ENCODE data around the gene TP53.
"Not testable (repeated sequence)": the region's sequence is repeated elsewhere in the genome, so short reads cannot be mapped to it uniquely, and the experiment has no call there.

The TP53 gene

GRCh38 chr17:7674934-7675333, 12.4 kb downstream of the TP53 start:
- DNase-seq (ENCODE audit: low read depth) = no peak

GRCh38 chr17:7673239-7673638, 14.1 kb downstream of the TP53 start:
- no peak for DNase-seq (ENCODE audit: low read depth)

- no peak for DNase-seq (ENCODE audit: low read depth)
Measured at GRCh38 chr17:7668482-7668881, 18.8 kb downstream of the TP53 start.

GRCh38 chr17:7667656-7668406, 19.5 kb downstream of the TP53 start:
- no peak for DNase-seq (ENCODE audit: low read depth)

GRCh38 chr17:7656958-7657609, 30.2 kb downstream of the TP53 start:
- no peak for DNase-seq (ENCODE audit: low read depth)

- DNase-seq (ENCODE audit: low read depth) = no peak
Measured at GRCh38 chr17:7655541-7655840, 31.8 kb downstream of the TP53 start.

- no peak for DNase-seq (ENCODE audit: low read depth)
Measured at GRCh38 chr17:7654832-7655540, 32.3 kb downstream of the TP53 start.

- DNase-seq (ENCODE audit: low read depth) = no peak
Measured at GRCh38 chr17:7652388-7653356, 34.6 kb downstream of the TP53 start.

- DNase-seq (ENCODE audit: low read depth) = no peak
Measured at GRCh38 chr17:7651665-7652387, 35.5 kb downstream of the TP53 start.

- DNase-seq (ENCODE audit: low read depth) = no peak
Measured at GRCh38 chr17:7651097-7651664, 36.1 kb downstream of the TP53 start.

- DNase-seq (ENCODE audit: low read depth) = no peak
Measured at GRCh38 chr17:7650509-7651096, 36.7 kb downstream of the TP53 start, which contains the start of gene ATP1B2. TSS of gene ATP1B2 (plus strand) at chr17:7650926. CDS start at chr17:7651519, 593 bp downstream.

GRCh38 chr17:7647018-7647417, 40.3 kb downstream of the TP53 start:
- no peak for DNase-seq (ENCODE audit: low read depth)

GRCh38 chr17:7646457-7646856, 40.8 kb downstream of the TP53 start:
- no peak for DNase-seq (ENCODE audit: low read depth)

- no peak for DNase-seq (ENCODE audit: low read depth)
Measured at GRCh38 chr17:7644775-7645174, 42.5 kb downstream of the TP53 start.

- DNase-seq (ENCODE audit: low read depth) = not testable (repeated sequence)
Measured at GRCh38 chr17:7641635-7642034, 45.7 kb downstream of the TP53 start.

GRCh38 chr17:7640783-7641182, 46.5 kb downstream of the TP53 start:
- no peak for DNase-seq (ENCODE audit: low read depth)

GRCh38 chr17:7636163-7636562, 51.1 kb downstream of the TP53 start:
- no peak for DNase-seq (ENCODE audit: low read depth)

GRCh38 chr17:7634384-7634783, 52.9 kb downstream of the TP53 start:
- DNase-seq (ENCODE audit: low read depth) = no peak

- no peak for DNase-seq (ENCODE audit: low read depth)
Measured at GRCh38 chr17:7633093-7633492, 54.2 kb downstream of the TP53 start.

- DNase-seq (ENCODE audit: low read depth) = peak; percentile 44
Measured at GRCh38 chr17:7632492-7632894, 54.8 kb downstream of the TP53 start.

Measured in fibroblast of gingiva (primary cell).